Ishikawa (cell line): ENCODE data around the gene ZNF628.

Experiments used
- CEBPB ChIP-seq: IDR thresholded peaks from 2 replicates; pipeline ENCODE4 v1.6.1; 2012
- EGR1 ChIP-seq: IDR thresholded peaks from 2 replicates; pipeline ENCODE4 v1.6.1; 2012
- EP300 ChIP-seq: IDR thresholded peaks from 2 replicates; pipeline ENCODE4 v1.6.1; 2012; ENCODE audit warnings: borderline replicate concordance
- REST ChIP-seq: IDR thresholded peaks from 2 replicates; pipeline ENCODE4 v1.6.1; 2012; ENCODE audit warnings: low read depth, mild to moderate bottlenecking
- TAF1 ChIP-seq: IDR thresholded peaks from 2 replicates; pipeline ENCODE4 v1.6.1; 2012; ENCODE audit warnings: low read depth, mild to moderate bottlenecking
- TCF12 ChIP-seq: IDR thresholded peaks from 2 replicates; pipeline ENCODE4 v1.6.1; 2012; ENCODE audit warnings: low read depth

GRCh38 chr19:55479045-55479444 lies 2.6 kb downstream of the ZNF628 start:
- TF ChIP-seq REST (no peak), EGR1 (no peak), EP300 (no peak), TCF12 (no peak), CEBPB (no peak), TAF1 (no peak)
